Stomach (tissue), 4 donors: Measurements from ENCODE around the gene ALK.

Experiments
- POLR2A ChIP-seq, 4 donors: fragments of 450-650 bp; IDR thresholded peaks; one replicate each; pipeline ENCODE4 v1.6.1; 2016; ENCODE audit warnings: antibody characterized with exemption in 4 of 4, control low read depth in 2 of 4, mild to moderate bottlenecking in 1 of 4, moderate library complexity in 1 of 4
- POLR2AphosphoS5 ChIP-seq, 3 donors: sonication (generic); formaldehyde crosslinking; IDR thresholded peaks; one replicate each; pipeline ENCODE4 v1.6.1; 2016; ENCODE audit warnings: antibody characterized with exemption in 3 of 3
- TF ChIP-seq, protein P1 (sequence below), 7 experiments: fragments of 450-650 bp in 4 of 7; fragments of 200-600 bp in 3 of 7; sonication (generic) in 3 of 7; IDR thresholded peaks; one replicate each; pipeline ENCODE4 v1.5.1; 2016 to 2019; ENCODE audit warnings: antibody characterized with exemption in 7 of 7, control low read depth in 2 of 7, mild to moderate bottlenecking in 1 of 7

DNA sequence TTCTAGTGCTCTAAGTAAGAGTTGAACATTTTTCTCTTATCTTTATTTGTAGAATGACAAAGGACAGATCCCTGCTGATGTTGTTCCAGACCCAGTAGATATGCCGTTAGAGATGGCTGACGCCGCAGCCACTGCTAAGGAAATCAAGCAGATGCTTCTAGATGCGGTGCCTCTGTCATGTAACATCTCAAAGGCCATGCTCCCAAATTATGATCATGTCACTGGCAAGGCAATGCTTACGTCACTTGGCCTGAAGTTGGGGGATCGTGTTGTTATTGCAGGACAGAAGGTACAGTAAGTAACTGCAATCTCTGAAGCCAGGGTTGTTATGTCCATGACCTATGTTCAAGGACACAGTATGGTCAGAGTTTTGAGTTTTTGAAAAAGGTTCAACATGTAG, 777.7 kb downstream of the ALK start:
- no peak for TF ChIP-seq POLR2A (IDR thresholded peaks at IDR 0.05)
- no peak for TF ChIP-seq POLR2AphosphoS5 (IDR thresholded peaks at IDR 0.05)
- TF ChIP-seq, protein P1, sequence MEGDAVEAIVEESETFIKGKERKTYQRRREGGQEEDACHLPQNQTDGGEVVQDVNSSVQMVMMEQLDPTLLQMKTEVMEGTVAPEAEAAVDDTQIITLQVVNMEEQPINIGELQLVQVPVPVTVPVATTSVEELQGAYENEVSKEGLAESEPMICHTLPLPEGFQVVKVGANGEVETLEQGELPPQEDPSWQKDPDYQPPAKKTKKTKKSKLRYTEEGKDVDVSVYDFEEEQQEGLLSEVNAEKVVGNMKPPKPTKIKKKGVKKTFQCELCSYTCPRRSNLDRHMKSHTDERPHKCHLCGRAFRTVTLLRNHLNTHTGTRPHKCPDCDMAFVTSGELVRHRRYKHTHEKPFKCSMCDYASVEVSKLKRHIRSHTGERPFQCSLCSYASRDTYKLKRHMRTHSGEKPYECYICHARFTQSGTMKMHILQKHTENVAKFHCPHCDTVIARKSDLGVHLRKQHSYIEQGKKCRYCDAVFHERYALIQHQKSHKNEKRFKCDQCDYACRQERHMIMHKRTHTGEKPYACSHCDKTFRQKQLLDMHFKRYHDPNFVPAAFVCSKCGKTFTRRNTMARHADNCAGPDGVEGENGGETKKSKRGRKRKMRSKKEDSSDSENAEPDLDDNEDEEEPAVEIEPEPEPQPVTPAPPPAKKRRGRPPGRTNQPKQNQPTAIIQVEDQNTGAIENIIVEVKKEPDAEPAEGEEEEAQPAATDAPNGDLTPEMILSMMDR (IDR thresholded peaks at IDR 0.05): no peak
